Measurements from ENCODE around the gene PROSER2. TPM values are rescaled to one million over a fixed set of nuclear protein-coding genes. Genes with fewer than 3 reads are reported as not detected.

PROSER2 gene
- total and polyA plus RNA-seq, 9 of the 15 experiments (the other 6 are each of a cell fraction or from before 2014, with no cell fraction given): 0.62 to 14.8 (median 2.9) TPM

GRCh38 chr10:11874568-11875493, 51.7 kb downstream of the PROSER2 start (continued):
- no peak for TF ChIP-seq MAFF (IDR thresholded peaks at IDR 0.05; ENCODE audit: low read length)
- TF ChIP-seq, protein P1, sequence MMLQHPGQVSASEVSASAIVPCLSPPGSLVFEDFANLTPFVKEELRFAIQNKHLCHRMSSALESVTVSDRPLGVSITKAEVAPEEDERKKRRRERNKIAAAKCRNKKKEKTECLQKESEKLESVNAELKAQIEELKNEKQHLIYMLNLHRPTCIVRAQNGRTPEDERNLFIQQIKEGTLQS (IDR thresholded peaks at IDR 0.05): no peak
- TF ChIP-seq, protein P1 (CRISPR knock-in tag; conservative IDR thresholded peaks at IDR 0.05): no peak
- TF ChIP-seq POLR2AphosphoS2 (IDR thresholded peaks at IDR 0.05; ENCODE audit: low read length): no peak
- no peak for TF ChIP-seq SAFB (IDR thresholded peaks at IDR 0.05; ENCODE audit: borderline replicate concordance, low read depth, low read length)
- TF ChIP-seq MIER1 (IDR thresholded peaks at IDR 0.05; ENCODE audit: low read depth): no peak
- no peak for TF ChIP-seq RERE (CRISPR knock-in tag; IDR thresholded peaks at IDR 0.05; ENCODE audit: borderline replicate concordance)
- no peak for TF ChIP-seq CBX8 (IDR thresholded peaks at IDR 0.05; ENCODE audit: borderline replicate concordance, extremely low read depth, low read depth, low read length, poor library complexity, severe bottlenecking)
- no peak for TF ChIP-seq RBBP5 (IDR thresholded peaks at IDR 0.05; ENCODE audit: borderline replicate concordance, insufficient read depth, low read length, poor library complexity, severe bottlenecking)
- TF ChIP-seq, protein P2, sequence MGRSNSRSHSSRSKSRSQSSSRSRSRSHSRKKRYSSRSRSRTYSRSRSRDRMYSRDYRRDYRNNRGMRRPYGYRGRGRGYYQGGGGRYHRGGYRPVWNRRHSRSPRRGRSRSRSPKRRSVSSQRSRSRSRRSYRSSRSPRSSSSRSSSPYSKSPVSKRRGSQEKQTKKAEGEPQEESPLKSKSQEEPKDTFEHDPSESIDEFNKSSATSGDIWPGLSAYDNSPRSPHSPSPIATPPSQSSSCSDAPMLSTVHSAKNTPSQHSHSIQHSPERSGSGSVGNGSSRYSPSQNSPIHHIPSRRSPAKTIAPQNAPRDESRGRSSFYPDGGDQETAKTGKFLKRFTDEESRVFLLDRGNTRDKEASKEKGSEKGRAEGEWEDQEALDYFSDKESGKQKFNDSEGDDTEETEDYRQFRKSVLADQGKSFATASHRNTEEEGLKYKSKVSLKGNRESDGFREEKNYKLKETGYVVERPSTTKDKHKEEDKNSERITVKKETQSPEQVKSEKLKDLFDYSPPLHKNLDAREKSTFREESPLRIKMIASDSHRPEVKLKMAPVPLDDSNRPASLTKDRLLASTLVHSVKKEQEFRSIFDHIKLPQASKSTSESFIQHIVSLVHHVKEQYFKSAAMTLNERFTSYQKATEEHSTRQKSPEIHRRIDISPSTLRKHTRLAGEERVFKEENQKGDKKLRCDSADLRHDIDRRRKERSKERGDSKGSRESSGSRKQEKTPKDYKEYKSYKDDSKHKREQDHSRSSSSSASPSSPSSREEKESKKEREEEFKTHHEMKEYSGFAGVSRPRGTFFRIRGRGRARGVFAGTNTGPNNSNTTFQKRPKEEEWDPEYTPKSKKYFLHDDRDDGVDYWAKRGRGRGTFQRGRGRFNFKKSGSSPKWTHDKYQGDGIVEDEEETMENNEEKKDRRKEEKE (IDR thresholded peaks at IDR 0.05; ENCODE audit: borderline replicate concordance in 1 of 2, control insufficient read depth in 1 of 2, low read depth in 2 of 2, low read length in 1 of 2): no peak
- TF ChIP-seq NFE2 (IDR thresholded peaks at IDR 0.05; ENCODE audit: low read depth): no peak
- no peak for TF ChIP-seq TCFL5 (CRISPR knock-in tag; conservative IDR thresholded peaks at IDR 0.05)
